ENCODE results near the gene FRMPD1.
"Not testable (repeated sequence)": the region's sequence is repeated elsewhere in the genome, so short reads cannot be mapped to it uniquely, and the experiment has no call there.

Gene FRMPD1

DNA sequence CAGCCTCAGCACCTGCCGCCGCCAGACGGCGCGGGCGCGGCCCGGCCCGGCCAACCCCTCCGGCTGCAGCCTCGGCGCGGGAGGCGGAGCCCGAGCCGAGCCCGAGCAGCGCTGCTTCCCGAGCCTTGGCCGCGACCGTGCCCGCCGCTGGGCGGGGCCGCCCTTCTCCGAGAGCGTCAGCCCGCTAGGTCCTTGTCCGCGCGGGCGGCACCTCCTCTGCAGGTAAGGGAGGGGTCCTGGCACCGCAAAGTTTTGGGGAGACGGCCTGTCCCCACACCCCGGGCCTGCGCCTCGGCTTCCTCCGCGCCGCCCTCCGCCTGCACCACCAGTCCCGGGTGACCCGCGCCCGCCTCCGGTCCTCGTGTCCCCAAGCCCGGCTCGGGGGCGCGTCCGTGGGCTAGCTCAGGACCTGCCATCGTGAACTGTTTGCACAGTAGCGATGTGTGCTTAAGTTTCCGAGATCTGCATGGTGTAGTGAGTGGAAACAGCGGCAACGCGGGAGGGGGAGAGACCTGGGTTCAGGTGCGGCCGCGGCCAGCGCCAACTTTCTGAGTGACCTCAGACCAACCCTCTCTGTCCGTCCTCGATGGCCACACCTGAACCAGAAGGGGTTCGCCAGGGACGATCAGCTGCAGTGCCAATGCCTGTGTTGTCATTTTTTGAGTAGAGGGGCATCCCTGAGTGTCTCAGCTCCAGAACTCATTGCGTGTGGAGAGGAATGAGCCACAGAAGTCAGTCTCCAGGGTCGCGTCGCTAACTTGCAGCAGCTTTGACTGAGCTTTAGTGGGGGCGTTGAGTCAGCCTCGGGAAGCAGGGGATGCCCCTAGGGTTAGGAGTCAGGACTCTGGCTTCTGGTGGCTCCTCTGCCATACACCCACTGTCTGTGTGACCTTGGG, at the start of gene FRMPD1:
Gene FRMPD1, plus strand, starts transcription at position 82 of the 896 bp plus-strand sequence. CDS start 41,688 bp downstream, outside the sequence.
- DNase-seq, result peak; percentile 38

DNA sequence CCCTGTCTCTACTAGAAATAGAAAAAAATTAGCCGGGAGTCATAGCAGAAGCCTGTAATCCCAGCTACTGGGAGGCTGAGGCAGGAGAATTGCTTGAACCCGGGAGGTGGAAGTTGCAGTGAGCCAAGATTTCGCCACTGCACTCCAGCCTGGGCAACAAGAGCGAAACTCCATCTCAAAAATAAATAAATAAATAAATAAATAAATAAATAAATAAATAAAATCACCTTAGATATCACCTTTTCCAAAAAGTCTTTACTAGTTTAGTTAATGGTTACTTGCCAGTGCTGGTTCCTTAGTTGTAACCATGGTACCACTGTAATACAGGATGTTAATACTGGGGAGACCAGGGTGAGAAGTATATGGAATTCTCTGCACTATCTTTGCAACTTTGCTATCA, 48.7 kb upstream of the FRMPD1 start:
- DNase-seq, result not testable (repeated sequence)

GRCh38 chr9:37602817-37603216, 47.9 kb upstream of the FRMPD1 start:
- no peak for DNase-seq

DNA sequence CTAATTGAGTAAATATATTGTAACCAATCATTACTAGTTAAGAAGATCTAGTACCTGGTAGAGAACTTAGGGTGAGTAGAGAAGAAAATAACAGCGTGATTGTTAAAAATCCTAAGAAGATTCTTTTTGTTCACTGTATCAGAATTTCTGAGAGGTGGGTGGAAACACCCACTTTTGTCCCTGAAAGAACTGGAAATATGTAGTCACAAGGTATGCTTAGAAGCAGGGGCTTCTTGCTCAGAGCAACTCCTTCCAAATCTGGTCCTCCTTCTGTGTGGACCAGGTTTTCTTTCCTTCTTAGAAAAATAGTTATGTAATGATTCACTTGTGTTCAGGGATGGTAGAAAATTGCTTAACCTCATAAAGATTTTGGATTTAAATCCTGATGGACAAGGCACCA, 46.5 kb upstream of the FRMPD1 start:
- DNase-seq, result no peak

DNA sequence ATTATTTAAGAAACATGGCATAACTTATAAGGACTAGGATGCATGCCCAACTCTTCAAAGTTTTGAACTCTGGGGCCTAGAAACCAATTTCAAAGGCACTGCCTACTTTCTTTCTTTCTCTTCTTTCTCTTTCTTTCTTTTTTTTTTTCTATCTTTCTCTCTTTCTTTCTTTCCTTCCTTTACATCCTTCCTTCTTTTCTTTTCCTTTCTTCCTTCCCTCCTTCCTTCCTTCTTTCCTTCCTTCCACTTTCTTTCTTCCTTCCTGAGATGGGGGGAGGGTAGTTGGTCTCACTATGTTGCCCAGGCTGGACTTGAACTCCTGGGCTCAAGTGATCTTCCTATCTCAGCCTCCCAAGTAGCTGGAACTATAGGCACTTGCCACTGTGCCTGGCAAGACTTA, 42.5 kb upstream of the FRMPD1 start:
- DNase-seq, result no peak

DNA sequence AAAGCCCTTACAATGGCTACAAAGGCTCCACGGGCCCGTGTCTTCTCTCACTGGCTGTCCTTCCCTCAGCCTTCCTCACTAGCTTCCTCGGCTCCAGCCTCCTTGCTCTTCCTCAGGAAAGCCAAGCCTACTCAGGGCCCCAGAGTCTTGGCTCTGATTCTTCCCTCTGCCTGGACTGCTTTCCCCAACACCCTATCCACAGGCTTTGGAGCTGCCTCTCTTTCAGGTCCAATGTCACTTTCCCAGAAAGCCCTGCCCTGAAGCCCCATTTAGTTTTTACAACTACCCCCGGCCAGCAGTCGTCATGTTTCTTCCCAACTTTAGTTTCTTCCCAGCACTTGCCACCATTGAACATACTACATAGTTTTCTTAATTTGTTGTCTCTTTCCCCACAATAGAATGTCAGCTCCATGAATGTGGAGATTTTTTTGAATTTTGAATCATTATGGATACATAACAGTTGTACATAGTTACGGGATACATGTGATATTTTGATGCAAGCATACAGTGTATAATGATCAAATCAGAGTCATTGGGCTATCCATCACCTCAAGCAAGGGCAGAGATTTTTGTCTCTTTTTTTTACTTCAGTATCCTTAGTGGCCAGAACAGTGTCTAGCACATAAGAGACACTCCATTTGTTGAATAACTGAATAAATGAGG, 40.9 kb upstream of the FRMPD1 start:
- DNase-seq, result no peak

GRCh38 chr9:37611014-37611413, 39.7 kb upstream of the FRMPD1 start:
- no peak for DNase-seq

GRCh38 chr9:37611961-37612360, 38.8 kb upstream of the FRMPD1 start:
- DNase-seq, result no peak

DNA sequence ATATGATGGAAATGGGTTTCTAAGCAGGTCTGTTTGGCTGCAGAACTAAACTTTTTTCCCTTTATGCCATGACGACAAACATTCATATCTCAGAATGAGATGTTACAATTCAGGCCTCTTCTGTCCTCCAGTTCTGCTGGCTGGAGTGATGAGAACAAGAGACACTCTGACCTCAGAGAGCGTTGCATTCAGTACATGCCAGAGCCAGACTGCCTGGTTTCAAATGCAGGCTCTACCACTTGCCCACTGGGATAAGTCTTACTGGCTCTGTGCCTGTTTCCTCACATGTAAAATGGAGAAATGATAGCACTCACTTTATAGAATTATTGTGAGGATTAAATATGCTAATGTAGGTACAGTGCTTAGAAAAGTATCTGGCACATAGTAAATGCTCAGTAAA, 33.6 kb upstream of the FRMPD1 start:
- DNase-seq, result no peak

- no peak for DNase-seq
Observed at GRCh38 chr9:37617832-37618231, 32.9 kb upstream of the FRMPD1 start.

GRCh38 chr9:37618817-37619216, 31.9 kb upstream of the FRMPD1 start:
- no peak for DNase-seq

DNA sequence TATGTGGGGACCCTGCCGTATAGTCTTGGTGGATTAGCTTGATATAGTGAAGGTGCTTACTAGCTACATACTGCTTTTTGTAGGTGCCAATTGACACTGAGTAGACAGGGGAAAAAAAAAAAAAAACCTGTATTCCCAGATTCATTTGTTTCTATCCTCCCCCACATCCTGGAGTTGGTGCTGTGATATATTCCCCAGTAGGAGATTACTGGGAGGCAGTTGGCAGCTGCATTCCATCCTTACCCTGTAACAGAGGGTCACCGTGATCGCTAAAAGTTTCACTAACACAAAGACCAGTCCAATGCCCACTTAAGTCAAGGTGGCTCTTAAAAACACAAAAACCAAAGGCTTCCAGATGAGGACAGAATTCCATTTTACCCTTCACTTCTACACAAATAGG, 30.9 kb upstream of the FRMPD1 start:
- no peak for DNase-seq

- no peak for DNase-seq
Observed at GRCh38 chr9:37620396-37620795, 30.4 kb upstream of the FRMPD1 start.

- DNase-seq, result no peak
Observed at GRCh38 chr9:37621273-37622121, 29.3 kb upstream of the FRMPD1 start.

- DNase-seq, result no peak
Observed at GRCh38 chr9:37622462-37622861, 28.3 kb upstream of the FRMPD1 start.

GRCh38 chr9:37623267-37623666, 27.5 kb upstream of the FRMPD1 start:
- DNase-seq, result no peak

DNA sequence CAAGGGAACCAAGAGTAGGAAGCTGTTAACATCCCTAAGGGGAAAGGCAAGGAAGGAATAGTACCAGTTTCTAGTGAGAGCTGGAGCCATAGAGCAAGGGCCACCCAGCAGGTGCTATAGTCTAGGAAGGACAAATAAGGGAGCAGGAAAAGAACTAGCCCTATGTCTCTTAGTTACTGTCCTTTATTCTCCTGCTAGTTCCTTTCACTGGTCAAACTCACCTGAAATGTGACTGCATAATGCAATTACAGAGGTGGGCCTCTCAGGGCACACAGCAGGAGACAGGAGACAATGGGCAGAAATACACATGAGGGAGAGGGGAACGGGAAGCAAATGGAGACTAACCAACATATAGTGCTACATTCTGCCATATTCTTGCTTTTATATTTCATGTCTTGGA, 26.7 kb upstream of the FRMPD1 start:
- DNase-seq, result no peak

DNA sequence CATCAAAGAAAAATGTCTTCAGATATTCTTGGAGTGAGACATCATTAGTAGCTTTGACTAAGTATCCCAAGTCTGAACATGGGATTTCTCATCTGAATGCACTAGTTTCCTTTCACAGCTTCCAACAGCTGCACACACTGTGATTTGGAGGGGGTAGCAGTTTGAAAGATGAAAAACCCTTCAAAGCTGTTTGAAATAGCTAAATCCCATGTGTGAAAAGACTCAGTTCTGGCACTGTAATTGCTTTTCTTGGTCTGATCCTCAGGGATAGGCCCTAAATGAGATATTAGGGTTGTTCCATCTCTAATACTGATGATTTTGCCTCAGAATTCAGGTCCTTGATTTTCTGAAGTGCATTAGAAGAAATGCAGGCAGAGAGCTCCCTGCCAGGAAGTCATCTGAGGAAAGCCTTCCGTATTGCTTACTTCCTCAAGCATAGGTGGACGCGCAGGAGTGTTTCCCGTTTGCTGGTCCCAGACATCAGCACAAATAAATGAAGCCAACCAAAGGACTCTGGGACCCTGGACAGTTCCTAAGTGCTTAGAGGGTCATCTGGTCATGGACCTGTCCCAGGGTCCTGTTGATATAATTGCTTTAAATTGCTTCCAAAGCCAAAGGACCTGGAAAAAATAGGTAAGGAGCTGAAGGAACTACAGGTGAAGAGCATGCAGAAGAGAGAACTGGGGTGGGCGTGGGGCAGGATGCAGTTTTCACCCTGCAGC, 25.6 kb upstream of the FRMPD1 start:
- no peak for DNase-seq

DNA sequence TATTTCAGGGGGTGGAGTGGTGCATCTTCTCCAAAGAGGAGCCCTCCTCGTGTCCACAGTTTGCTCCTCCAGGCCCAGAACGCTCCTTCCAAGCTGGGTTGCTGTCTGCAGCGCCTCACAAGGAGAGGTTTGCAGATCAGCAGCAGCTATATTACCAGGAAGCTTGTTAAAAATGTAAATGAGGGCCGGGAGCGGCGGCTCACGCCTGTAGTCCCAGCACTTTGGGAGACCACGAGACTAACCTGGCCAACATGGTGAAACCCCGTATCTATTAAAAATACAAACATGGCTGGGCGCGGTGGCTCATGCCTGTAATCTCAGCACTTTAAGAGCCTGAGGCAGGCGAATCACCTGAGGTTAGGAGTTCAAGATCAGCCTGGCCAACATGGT, 25.0 kb upstream of the FRMPD1 start:
- no peak for DNase-seq

- DNase-seq, result no peak
Observed at GRCh38 chr9:37626708-37627292, 24.0 kb upstream of the FRMPD1 start.

DNA sequence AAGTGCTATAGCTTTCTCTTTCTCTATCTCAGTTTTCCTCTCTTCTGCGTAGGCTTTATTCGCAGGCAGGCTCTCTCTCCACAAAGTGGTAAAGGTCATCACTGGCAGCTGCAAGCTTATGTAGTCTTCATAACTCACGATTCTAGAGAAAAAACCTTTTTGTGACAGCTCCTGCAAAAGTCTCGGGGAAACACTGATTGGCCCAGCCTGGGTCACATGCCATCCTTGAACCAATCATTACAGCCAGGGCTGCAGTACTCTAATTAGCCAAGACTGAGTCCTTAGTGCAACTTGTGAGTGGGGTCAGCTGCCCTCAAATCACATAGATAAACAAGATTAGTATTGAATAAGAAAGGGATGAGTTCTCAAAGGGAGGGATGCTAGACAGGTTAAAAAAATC, 18.3 kb upstream of the FRMPD1 start:
- DNase-seq, result no peak

- DNase-seq, result no peak
Observed at GRCh38 chr9:37635808-37636207, 14.9 kb upstream of the FRMPD1 start.

Data from NCI-H2227 treated with DMSO at 0.1 percent for 48 hours (cell line).